HG03139 (cell line): Measurements from ENCODE around the gene CXCL14.
"Not testable (repeated sequence)": the region's sequence is repeated elsewhere in the genome, so short reads cannot be mapped to it uniquely, and the experiment has no call there.

Source experiments
- ATAC-seq: cut with Tn5 transposase; IDR thresholded peaks from one replicate; pipeline ENCODE4 v1.9.1; 2021; ENCODE audit not compliant: unreplicated experiment

CXCL14 gene

DNA sequence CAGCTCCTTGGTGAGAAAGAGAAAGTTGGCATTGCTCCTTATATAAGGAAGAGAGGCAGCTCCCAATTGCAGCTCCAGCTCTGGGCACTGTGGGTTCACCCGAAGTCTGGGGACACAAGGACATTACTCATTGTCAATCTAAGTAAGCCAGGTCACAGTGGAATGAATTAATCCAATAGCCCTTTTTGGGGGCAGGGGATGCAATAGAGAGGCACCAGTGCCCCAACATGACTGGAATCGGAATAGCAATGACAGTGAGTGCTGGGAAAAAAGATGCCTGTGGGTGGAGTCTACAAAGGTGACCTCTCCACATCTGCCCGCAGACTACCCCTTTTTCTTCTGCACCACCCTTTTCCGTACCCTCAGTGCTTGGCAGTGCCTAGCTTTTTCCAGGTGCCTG lies 31.9 kb downstream of the CXCL14 start:
- no peak for ATAC-seq

DNA sequence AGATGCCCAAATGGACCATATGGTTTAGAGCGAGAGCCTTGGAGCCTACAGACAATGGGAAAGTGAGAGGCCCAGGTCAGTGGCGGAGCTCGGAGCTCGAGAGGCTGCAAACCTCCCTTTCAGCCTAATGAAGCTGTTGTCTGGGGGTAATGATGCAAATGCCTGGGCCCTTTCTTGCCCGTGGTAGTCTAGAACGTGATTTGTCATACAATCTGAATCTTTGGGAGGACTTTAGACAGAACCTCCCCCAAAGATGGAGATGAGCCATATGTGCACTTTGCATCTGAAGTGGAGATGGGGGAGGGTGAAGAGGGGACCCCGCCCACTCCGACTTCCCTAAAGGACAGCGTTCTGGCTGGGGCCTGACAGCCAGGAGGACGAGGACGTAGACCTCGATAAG lies 32.7 kb downstream of the CXCL14 start:
- no peak for ATAC-seq

DNA sequence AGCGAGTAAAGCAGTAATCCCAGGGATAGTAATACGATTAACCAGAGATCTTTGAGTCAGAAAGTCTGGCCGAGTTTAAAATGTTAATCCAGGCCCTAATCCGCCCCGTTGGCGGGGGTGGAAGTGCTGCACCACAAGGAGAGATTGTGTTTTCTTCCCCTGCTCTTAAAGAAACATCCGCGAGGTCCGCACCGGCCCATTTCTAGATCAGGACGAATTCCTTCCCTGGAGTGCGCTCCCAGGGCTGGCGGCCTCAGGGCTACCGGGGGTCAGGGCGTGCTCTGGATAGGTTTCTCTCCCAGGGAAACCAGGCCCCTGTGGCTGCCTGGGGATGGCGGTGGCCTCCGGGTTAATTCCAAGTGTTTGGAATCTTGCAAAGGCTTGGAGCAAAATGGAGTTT lies 33.7 kb downstream of the CXCL14 start:
- ATAC-seq, result no peak

DNA sequence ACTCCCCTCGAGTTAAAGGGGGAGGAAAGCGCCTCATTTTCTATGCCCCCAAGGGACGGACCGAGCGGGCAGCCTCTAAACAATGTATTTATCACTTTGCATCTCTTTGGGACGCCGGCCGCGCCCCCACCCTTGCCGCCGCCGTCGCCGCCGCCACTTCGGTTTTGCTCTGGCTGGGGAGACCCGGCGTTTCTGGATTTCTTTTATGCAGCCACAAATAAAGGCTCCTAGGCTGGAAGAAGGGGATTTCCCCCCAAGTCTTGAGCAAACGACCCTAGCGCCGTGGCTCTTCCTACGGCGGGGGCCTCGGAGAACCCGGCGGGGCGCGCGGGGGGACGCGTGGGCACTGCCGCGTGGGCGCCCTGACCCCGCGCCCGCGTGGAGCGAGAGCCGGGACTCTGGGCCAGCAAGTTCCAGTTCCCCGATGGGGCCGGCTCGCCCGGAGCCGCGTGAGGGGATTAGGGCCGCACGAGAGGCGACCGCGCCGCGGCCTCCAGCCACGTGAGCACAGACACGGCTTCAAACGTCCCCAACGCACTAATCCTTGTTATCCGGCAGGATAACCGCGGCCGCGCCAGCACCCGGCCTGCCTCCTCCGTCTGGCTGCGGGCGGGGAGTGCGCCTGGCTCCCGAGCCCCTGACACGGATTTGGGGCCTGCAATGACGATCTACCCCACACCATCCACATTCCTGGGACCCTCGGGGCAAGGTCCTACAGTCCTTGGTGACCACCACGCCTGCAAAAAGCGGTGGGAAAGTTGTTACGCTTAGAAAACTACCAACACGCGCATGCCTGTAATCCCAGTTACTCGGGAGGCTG lies 35.1 kb downstream of the CXCL14 start:
- ATAC-seq, result no peak

DNA sequence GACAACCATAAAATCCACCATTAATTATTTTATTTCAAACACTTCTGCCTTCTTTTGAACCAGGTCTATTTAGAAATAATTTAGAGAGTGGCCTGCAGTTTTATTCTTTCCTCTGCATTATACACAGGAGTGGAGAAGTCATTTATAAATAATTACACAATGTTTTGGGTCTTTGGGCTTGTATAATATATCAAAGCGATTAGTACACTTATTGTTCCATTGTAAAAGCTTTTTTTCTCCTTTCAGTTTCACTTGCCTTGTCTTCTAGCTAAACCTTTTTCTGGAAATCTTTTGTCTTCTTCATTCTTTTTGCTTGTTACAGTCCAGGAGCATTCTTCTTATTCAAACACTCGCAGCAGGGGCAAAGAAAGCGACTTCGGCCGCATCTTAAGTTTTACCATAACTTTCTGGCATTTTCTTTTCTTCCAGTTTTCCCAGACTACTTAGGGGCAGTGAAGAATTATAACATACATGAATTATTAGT lies 35.7 kb downstream of the CXCL14 start:
- no peak for ATAC-seq

DNA sequence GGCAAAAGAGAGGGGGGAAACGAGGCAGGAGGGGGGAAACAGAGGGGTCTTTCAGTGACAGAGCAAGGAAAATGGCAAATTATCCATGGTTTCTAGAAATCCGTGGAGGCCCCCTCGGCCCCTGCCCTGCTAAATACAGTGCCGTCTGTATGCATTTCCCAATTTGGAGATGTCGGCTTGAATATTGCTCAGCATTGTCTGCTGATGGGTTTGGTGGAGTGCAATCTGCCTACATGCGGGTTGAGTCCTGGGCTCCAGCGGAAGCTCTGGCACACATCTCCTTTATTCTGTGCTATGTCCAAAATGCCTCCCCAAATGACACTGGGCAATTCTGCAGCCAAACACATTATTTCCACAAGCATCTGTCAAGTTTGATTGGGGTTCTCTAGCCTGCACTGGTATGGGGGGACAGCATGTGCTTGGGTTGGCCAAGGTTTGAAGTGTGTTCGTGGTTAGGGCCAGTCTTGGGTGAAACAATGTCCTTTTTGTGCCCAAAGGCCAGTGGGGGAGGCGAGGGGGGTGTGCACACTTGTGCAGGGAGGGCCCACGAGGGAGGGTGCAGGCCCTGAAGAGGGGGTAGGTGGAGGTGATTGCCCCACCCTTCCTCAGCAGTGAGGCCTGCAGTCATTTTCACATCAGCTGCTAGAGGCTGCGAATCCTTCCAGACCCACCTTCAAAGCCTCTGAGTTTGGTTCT lies 36.8 kb downstream of the CXCL14 start:
- ATAC-seq, result no peak

DNA sequence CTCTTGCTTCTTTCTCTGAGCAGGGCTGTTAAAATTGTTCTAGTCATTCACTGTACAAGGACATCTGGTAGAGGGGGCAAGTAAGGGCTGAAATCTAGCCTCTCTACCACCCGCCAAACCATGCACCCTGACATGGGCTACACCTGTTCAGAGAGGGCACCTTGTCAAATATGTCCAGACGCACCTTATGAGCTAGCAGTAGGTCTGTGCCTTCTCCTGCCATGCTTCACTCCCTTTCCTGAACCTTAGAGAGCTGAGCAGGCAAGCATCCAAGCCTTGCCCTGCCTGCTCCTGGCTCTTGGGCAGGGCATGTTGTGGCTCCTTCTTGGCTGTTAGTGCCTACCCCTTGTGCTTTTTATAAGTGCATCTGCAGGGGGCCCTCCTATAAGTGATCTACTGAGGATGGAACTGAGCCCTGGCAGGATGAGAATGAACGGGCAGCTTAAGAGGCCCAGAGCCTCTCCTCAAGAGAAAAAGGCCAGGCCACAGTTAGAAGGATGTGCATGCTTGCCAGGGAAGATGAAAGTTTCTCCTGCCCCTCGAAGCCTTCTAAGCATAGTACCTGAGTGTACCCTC lies 39.3 kb downstream of the CXCL14 start:
- ATAC-seq, result no peak

DNA sequence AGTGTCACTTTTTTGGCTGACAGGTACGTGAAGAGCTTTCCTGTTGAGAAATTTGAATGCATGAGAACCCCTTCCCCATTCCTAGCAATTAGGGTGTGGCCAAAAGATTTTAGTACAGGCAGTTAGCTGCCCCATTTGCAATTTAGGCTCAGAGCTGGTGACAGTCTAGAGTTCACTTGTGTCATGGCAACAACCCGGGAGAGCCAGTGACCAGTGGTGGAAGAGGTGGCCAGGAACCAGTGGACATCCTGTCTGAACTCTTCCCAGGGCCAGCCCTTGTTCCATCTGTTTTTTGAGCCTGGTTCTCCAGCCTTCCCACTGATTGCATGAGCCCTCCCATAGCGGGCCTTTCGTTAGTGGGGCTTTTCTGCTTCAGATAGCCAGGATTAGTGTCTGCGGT lies 40.5 kb downstream of the CXCL14 start:
- no peak for ATAC-seq

DNA sequence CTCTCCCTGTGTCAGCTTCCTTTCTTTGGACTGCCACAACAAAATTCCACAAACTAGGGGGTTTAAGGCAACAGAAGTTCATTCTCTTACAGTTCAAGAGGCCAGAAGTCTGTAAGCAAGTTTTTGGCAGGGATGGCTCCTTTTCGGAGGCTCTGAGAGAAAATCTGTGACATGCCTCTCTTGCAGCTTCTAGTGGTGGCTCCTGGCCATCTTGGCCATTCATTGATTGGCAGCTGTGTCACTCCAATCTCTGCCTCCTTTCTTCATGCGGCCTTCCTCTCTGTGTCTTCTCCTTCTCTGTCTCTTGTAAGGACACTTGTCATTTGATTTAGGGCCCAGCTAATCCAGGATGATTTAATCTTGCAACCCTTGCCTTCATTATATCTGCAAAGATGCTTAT lies 41.0 kb downstream of the CXCL14 start:
- no peak for ATAC-seq

DNA sequence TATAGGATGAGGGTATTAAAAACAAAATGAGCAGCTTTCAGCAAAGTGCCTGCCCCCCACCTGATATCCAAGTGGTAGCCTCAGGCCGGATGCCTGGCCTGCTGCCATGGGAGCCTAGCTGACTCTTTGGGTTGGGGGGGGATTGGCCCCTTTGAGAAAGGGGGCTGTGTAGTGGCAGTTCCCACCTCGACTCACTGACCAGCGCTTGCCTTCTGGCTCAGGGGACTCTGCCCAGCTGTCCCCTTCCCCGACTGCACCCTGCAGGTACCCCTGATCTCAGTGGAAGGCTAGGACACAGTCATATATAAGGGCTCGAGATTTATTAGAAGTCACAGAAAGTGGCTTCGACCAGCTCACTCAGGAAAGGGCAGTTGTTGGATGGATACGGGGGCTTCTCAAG lies 41.5 kb downstream of the CXCL14 start:
- no peak for ATAC-seq

DNA sequence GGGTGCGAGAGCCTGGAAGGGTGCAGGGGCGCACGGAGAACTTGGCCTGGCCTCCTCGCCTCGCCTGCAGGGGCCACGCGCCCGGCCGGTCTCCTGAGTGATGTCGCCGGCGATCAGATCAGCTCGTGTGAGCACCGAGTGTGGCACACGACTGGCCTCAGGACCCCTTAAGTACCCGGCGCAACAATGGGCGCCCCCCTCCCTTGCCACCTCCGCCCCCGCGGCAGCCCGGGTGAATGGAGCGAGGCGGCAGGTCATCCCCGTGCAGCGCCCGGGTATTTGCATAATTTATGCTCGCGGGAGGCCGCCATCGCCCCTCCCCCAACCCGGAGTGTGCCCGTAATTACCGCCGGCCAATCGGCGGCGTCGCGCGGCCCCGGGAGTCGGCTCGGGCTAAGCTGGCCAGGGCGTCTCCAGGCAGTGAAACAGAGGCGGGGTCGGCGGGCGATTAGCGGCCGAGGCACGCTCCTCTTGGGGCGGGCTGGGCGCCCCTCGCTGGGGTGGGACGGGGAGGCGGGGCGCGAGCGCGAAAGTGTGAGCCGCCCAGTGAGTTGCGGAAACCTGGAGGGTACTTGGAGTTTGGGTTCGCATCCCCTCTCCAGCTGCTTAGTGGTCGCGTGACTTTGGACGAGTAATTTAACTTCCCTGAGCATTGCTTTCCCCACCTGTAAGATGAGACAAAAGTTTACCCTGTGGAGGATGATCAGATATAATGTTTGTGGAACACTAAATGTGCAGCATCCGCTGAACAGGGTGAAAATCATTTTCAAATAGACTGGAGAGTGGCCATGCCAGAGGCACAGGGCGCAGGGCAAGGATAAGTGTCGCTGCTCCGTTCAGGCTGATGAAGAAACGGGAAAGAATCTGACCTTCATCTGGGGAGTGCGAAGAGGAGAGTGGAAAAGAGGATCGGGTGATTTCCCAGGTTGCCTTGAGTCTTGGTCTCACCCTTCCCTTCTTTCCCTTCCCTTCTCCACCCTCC lies 42.7 kb downstream of the CXCL14 start, which contains the start of gene NEUROG1:
Gene NEUROG1 (minus strand): TSS at position 145 of the 982 bp plus-strand sequence. CDS start 274 bp downstream, outside the sequence.
- ATAC-seq, result no peak

DNA sequence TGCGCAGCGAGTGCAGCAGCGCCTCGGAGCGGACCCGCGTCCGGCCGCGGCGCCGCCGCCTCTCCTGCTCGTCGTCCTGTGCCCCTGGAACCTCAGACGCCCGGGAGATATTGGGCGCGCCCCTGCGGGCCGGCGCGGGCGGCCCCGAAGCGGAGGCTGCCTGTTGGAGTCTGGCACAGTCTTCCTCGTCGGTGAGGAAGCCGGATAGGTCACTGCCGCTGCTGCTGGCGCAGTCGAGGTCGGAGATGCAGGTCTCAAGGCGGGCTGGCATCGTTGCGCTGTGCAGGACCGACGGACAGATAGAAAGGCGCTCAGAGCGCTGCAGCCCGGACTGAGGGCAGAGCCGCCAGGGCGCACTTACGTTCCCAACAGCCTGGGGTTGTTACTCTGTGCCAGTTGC lies 43.4 kb downstream of the CXCL14 start:
- no peak for ATAC-seq

DNA sequence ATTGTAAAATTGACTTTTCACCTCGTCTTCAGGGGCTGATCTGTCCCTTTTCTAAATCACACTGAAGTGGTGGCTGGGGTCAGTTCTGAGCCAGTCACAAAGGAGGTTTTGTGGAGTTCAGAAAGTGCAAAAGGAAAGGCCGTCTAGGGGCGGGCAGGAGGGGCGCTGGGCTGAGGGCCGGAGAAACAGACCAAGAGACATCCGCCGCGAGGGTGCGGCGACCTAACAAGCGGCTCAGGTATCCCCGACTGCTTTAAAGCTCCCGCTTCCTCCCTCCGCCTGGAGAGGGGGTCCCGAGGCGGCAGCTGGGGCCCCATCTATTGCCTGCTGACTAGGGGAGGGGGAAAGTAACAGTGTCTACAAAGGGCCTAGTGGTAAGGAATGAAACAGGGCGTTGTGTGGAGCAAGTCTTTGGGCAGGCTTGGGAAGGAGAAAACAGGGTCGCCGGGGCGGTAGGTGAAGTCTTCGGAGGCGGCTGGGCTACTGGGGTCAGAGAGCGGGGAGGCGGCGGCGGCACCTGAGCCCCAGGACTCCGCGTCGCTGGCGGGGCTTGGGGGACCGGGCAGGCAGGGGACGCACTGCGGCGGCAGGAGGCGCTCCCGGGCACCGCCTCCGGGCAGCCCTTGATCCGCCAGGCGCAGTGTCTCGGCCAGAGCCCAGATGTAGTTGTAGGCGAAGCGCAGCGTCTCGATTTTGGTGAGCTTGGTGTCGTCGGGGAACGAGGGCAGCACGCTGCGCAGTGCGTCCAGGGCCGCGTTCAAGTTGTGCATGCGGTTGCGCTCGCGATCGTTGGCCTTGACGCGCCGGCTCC lies 44.0 kb downstream of the CXCL14 start:
- ATAC-seq, result no peak

DNA sequence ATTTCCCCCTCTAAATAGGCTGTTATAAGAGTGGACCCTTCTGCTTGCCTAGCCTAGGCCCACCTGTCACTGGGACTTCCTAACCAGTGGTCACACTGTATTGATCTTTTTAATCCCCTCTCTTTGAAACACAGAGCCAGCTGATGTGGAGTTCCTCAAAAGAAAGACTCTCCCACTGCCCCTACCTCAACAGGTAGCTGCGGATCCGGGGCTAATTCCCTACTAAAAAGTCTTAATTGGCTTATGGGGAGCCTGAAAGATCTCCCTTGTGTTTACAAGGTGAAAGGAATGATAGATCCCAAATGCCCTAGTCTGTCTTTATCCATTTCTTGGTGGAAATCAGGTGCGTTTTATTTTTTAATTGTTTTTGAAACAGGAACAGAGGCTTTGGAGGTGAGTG lies 45.0 kb downstream of the CXCL14 start:
- no peak for ATAC-seq

DNA sequence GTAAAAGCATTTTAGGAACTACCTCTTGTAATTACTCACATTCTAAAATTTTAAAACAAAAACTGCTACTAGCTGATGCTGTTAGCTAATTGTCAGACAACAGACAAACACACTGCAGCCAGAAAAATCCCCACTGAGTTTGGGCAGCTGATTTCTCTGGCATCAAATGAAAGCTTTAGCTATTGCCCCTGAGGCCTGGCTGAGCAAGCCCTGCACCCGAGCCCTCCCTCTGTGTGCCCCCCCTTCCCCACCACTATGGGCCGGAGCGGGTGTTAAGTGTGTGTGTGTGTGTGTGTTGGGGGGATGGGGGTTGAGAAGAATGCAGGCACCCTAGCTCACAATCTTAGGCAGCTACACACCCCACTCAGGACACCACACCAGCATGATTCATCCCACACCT lies 45.5 kb downstream of the CXCL14 start:
- ATAC-seq, result no peak

DNA sequence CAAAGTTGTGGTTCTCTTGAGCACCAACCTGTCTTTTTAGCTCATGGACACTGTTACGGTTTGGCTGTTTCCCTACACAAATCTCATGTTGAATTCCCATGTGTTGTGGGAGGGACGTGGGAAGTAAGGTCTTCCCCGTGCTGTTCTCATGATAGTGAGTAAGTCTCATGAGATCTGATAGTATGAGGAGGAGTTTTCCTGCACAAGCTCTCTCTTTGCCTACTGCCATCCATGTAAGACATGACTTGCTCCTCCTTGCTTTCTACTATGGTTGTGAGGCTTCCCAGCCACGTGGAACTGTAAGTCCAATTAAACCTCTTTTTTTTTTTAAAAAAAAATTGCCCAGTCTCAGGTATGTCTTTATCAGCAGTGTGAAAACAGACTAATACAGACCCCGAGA lies 49.2 kb downstream of the CXCL14 start:
- not testable (repeated sequence) for ATAC-seq

DNA sequence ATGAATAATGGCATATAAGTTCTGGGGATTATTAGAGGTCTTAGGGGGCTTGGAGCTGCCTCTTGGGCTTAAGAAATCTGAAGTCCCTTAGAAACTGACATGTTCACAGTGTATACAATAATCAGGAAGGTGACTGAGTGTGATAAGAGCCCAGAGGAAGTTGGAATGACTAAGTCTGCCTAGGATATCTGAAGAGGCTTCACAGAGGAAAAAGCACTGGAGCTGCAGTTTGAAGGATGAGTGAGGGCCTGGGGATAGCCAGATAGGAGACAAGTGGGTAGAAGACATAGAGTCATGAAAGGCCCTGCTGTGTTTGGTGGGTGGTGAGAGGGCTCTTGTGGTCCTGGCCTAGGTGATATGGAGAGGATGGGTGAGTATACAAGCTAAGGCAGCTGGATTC lies 51.9 kb downstream of the CXCL14 start:
- no peak for ATAC-seq

DNA sequence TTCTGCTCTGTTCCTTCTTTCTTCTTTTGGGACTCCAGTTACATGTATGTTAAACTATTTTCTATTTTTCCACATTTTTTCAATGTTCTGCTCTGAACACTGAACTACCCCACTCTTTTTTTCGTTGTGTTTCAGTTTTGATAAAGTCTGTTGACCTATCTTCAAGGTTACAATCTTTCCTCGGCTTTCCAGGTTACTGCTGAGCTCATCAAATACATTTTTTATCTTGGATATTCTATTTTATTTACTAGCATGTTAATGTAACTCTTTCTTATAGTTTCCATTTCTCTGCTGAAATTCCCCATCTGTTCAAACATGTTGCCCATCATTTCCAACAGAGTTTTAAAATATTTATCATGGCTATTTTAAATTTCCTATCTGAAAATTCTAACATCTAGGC lies 56.8 kb downstream of the CXCL14 start:
- ATAC-seq, result no peak
